Vagina (tissue), 2 donors: ENCODE results near the gene SLC25A41. TPM values are rescaled to one million over a fixed set of nuclear protein-coding genes. Genes with fewer than 3 reads are reported as not detected.

Experiments used
- DNase-seq, 2 donors: peaks; one replicate each; pipeline ENCODE4 v3.0.0-alpha.2; 2017; ENCODE audit errors: extremely low spot score in 2 of 2
- H3K27ac ChIP-seq: fragments of 200-600 bp; sonication (generic); one replicate; pipeline ENCODE4 v1.5.1; 2019
- H3K27me3 ChIP-seq: fragments of 200-600 bp; sonication (generic); one replicate; pipeline ENCODE4 v1.5.1; 2019
- H3K36me3 ChIP-seq, 2 donors: fragments of 200-600 bp; sonication (generic); one replicate each; pipeline ENCODE4 v1.5.1; 2017 to 2019
- H3K4me1 ChIP-seq: fragments of 200-600 bp; sonication (generic); one replicate; pipeline ENCODE4 v1.5.1; 2019
- H3K4me3 ChIP-seq, 2 donors: fragments of 200-600 bp; sonication (generic); 1 replicate in 1 of 2; 2 replicates in 1 of 2; pipeline ENCODE4 v1.5.1; 2016 to 2019
- H3K9me3 ChIP-seq: fragments of 200-600 bp; sonication (generic); one replicate; pipeline ENCODE4 v1.5.1; 2019
- CTCF ChIP-seq, 3 experiments: fragments of 450-650 bp in 2 of 3; fragments of 200-600 bp in 1 of 3; sonication (generic) in 1 of 3; IDR thresholded peaks; one replicate each; pipeline ENCODE4 v1.5.1; 2017 to 2019; ENCODE audit warnings: antibody characterized with exemption in 3 of 3, mild to moderate bottlenecking in 2 of 3, moderate library complexity in 2 of 3
- POLR2A ChIP-seq, 2 donors: fragments of 450-650 bp; IDR thresholded peaks; one replicate each; pipeline ENCODE4 v1.6.1; 2017; ENCODE audit warnings: antibody characterized with exemption in 2 of 2, mild to moderate bottlenecking in 2 of 2, moderate library complexity in 2 of 2
- POLR2AphosphoS5 ChIP-seq, 2 donors: sonication (generic); formaldehyde crosslinking; IDR thresholded peaks; one replicate each; pipeline ENCODE4 v1.9.0; 2017; ENCODE audit warnings: antibody characterized with exemption in 2 of 2, mild to moderate bottlenecking in 2 of 2, low read depth in 1 of 2; ENCODE audit not compliant: insufficient read depth in 1 of 2
- intact Hi-C: fragments of 100-400 bp; cut with DNase I; formaldehyde crosslinking; loops from one replicate; pipeline ENCODE4 v1.15.1; 2023
- total RNA-seq: library from RNA; depleted of rRNA; stranded (reverse); fragments of >200 nt; gene quantifications from one replicate; pipeline ENCODE4 v1.2.3, GENCODE V29; 2016

SLC25A41 gene
- total RNA-seq, 1 donor from 2014 or later = not detected

GRCh38 chr19:6467384-6467783, 33.8 kb upstream of the SLC25A41 start:
- TF ChIP-seq POLR2A (IDR thresholded peaks at IDR 0.05) = no peak
- no peak for TF ChIP-seq CTCF (IDR thresholded peaks at IDR 0.05)
- TF ChIP-seq POLR2AphosphoS5 (IDR thresholded peaks at IDR 0.05; ENCODE audit: insufficient read depth in 1 of 2, low read depth in 1 of 2) = no peak
- Histone ChIP-seq H3K27me3 (no peaks in the 10 kb centered on the region), H3K36me3 (no peaks in the 10 kb centered on the region), H3K27ac (no peak overlapping the region), H3K9me3 (no peaks in the 10 kb centered on the region), H3K4me1 (no peaks in the 10 kb centered on the region), H3K4me3 (no peak overlapping the region)
- DNase-seq = no peak
- intact Hi-C loops = no loop called here

GRCh38 chr19:6466526-6467248, 33.1 kb upstream of the SLC25A41 start:
- no peaks in the 10 kb centered on the region for H3K4me1 ChIP-seq

GRCh38 chr19:6465663-6466062, 32.1 kb upstream of the SLC25A41 start:
- Histone ChIP-seq H3K9me3 (no peaks in the 10 kb centered on the region), H3K36me3 (no peaks in the 10 kb centered on the region), H3K4me3 (no peak overlapping the region), H3K27me3 (no peaks in the 10 kb centered on the region), H3K4me1 (peaks cover 2% of the 10 kb centered on the region), H3K27ac (no peak overlapping the region)
- TF ChIP-seq POLR2A (IDR thresholded peaks at IDR 0.05) (no peak), CTCF (IDR thresholded peaks at IDR 0.05) (no peak), POLR2AphosphoS5 (IDR thresholded peaks at IDR 0.05; ENCODE audit: insufficient read depth in 1 of 2, low read depth in 1 of 2) (no peak)
- no peak for DNase-seq
- intact Hi-C loops = no loop called here

More at GRCh38 chr19:6466526-6467248, 33.1 kb upstream of the SLC25A41 start:
- TF ChIP-seq POLR2A (IDR thresholded peaks at IDR 0.05) (no peak), CTCF (IDR thresholded peaks at IDR 0.05) (no peak), POLR2AphosphoS5 (IDR thresholded peaks at IDR 0.05; ENCODE audit: insufficient read depth in 1 of 2, low read depth in 1 of 2) (no peak)
- intact Hi-C loops = no loop called here
- Histone ChIP-seq H3K4me3 (no peak overlapping the region), H3K9me3 (no peaks in the 10 kb centered on the region), H3K27ac (no peak overlapping the region), H3K27me3 (no peaks in the 10 kb centered on the region), H3K36me3 (no peaks in the 10 kb centered on the region)
- no peak for DNase-seq

GRCh38 chr19:6465006-6465405, 31.4 kb upstream of the SLC25A41 start:
- TF ChIP-seq POLR2AphosphoS5 (IDR thresholded peaks at IDR 0.05; ENCODE audit: insufficient read depth in 1 of 2, low read depth in 1 of 2) = no peak
- no peak for TF ChIP-seq POLR2A (IDR thresholded peaks at IDR 0.05)
- TF ChIP-seq CTCF (IDR thresholded peaks at IDR 0.05) = no peak
- Histone ChIP-seq H3K4me3 (peak overlapping the region in 1 of 2 donors; percentile 44), H3K36me3 (no peaks in the 10 kb centered on the region), H3K27me3 (no peaks in the 10 kb centered on the region), H3K27ac (no peak overlapping the region), H3K4me1 (peaks cover 4% of the 10 kb centered on the region), H3K9me3 (no peaks in the 10 kb centered on the region)
- DNase-seq = no peak
- intact Hi-C loops = no loop called here
